Skin epidermis (tissue), 12 donors: Measurements from ENCODE around the gene FOXP1.

Experiments
- H3K27ac ChIP-seq, 21 experiments: fragments of 200-600 bp; sonication (generic) in 11 of 21; one replicate each; pipeline ENCODE4 v1.5.0; 2020; ENCODE audit warnings: mild to moderate bottlenecking in 3 of 21, inconsistent platforms in 2 of 21, moderate library complexity in 2 of 21
- H3K4me3 ChIP-seq, 7 experiments: fragments of 200-600 bp; sonication (generic) in 2 of 7; one replicate each; pipeline ENCODE4 v1.5.0; 2020; ENCODE audit warnings: inconsistent platforms in 2 of 7, mild to moderate bottlenecking in 2 of 7, moderate library complexity in 1 of 7

The FOXP1 gene

GRCh38 chr3:71102111-71102983, 481.2 kb downstream of the FOXP1 start:
- Histone ChIP-seq H3K4me3 (no peak overlapping the region), H3K27ac (peak overlapping the region in 12 of 21 experiments; percentile 4 to 83 (median 36))

- H3K4me3 ChIP-seq: no peak overlapping the region
- H3K27ac ChIP-seq: peak overlapping the region in 11 of 21 experiments; percentile 4 to 83 (median 37)
These were observed 481.9 kb downstream of the FOXP1 start for GRCh38 chr3:71101626-71102025.

GRCh38 chr3:71101014-71101413, 482.5 kb downstream of the FOXP1 start:
- Histone ChIP-seq H3K27ac (peak overlapping the region in 8 of 21 experiments; percentile 10 to 83 (median 28)), H3K4me3 (no peak overlapping the region)

GRCh38 chr3:71099997-71100719, 483.4 kb downstream of the FOXP1 start:
- H3K4me3 ChIP-seq: no peak overlapping the region
- peak overlapping the region in 3 of 21 experiments; percentile 6 to 10 (median 7) for H3K27ac ChIP-seq

GRCh38 chr3:71097557-71097956, 486.0 kb downstream of the FOXP1 start:
- Histone ChIP-seq H3K4me3 (no peak overlapping the region), H3K27ac (no peak overlapping the region)

GRCh38 chr3:71095511-71096291, 487.8 kb downstream of the FOXP1 start:
- Histone ChIP-seq H3K27ac (no peak overlapping the region), H3K4me3 (no peak overlapping the region)

- Histone ChIP-seq H3K27ac (no peak overlapping the region), H3K4me3 (no peak overlapping the region)
These were observed 488.8 kb downstream of the FOXP1 start for GRCh38 chr3:71094658-71095209.

- H3K4me3 ChIP-seq: no peak overlapping the region
- H3K27ac ChIP-seq: no peak overlapping the region
These were observed 490.9 kb downstream of the FOXP1 start for GRCh38 chr3:71092665-71093064.

GRCh38 chr3:71090207-71090606, 493.3 kb downstream of the FOXP1 start:
- Histone ChIP-seq H3K27ac (no peak overlapping the region), H3K4me3 (no peak overlapping the region)

GRCh38 chr3:71089271-71089847, 494.2 kb downstream of the FOXP1 start:
- H3K4me3 ChIP-seq: no peak overlapping the region
- H3K27ac ChIP-seq: no peak overlapping the region

- H3K4me3 ChIP-seq: no peak overlapping the region
- H3K27ac ChIP-seq: peak overlapping the region in 1 of 21 experiments; percentile 52
These were observed 494.8 kb downstream of the FOXP1 start for GRCh38 chr3:71088742-71089141.

- Histone ChIP-seq H3K4me3 (no peak overlapping the region), H3K27ac (peak overlapping the region in 2 of 21 experiments; percentile 6 to 52)
These were observed 495.4 kb downstream of the FOXP1 start for GRCh38 chr3:71088019-71088708.

GRCh38 chr3:71087143-71088018, 496.1 kb downstream of the FOXP1 start:
- peak overlapping the region in 2 of 21 experiments; percentile 6 to 52 for H3K27ac ChIP-seq
- no peak overlapping the region for H3K4me3 ChIP-seq

- no peak overlapping the region for H3K4me3 ChIP-seq
- H3K27ac ChIP-seq: peak overlapping the region in 1 of 21 experiments; percentile 52
These were observed 496.8 kb downstream of the FOXP1 start for GRCh38 chr3:71086777-71087142.

GRCh38 chr3:71083726-71084131, 499.8 kb downstream of the FOXP1 start:
- no peak overlapping the region for H3K4me3 ChIP-seq
- H3K27ac ChIP-seq: no peak overlapping the region

GRCh38 chr3:71082833-71083232, 500.7 kb downstream of the FOXP1 start:
- H3K4me3 ChIP-seq: no peak overlapping the region
- no peak overlapping the region for H3K27ac ChIP-seq

GRCh38 chr3:71080517-71081083, 502.9 kb downstream of the FOXP1 start:
- no peak overlapping the region for H3K27ac ChIP-seq
- H3K4me3 ChIP-seq: no peak overlapping the region
